Measurements from ENCODE around the gene MARCHF10.

MARCHF10 gene

GRCh38 chr17:62767997-62768396 is 40.1 kb downstream of the MARCHF10 start:
- no peak overlapping the region for H3K4me3 ChIP-seq (ENCODE audit: low read length, poor library complexity, severe bottlenecking)
- no peaks in the 10 kb centered on the region for H3K27me3 ChIP-seq (ENCODE audit: insufficient read depth, low read length, poor library complexity, severe bottlenecking)
- no peaks in the 10 kb centered on the region for H3K36me3 ChIP-seq (ENCODE audit: insufficient read depth, low read length)
- no peaks in the 10 kb centered on the region for H3K9me2 ChIP-seq (replicated peaks; ENCODE audit: low read depth, low read length)
- H3K4me1 ChIP-seq (ENCODE audit: insufficient read depth, low read length, poor library complexity, severe bottlenecking), result no peaks in the 10 kb centered on the region
- H3K4me2 ChIP-seq (ENCODE audit: low read depth, low read length, poor library complexity, severe bottlenecking), result no peak overlapping the region
- TF ChIP-seq CTCF (conservative IDR thresholded peaks at IDR 0.05; ENCODE audit: low read length) (no peak), EZH2phosphoT487 (IDR thresholded peaks at IDR 0.05; ENCODE audit: borderline replicate concordance) (no peak)
- H3K9me3 ChIP-seq (ENCODE audit: insufficient read depth, low read depth, low read length), result no peaks in the 10 kb centered on the region
- no peak overlapping the region for H2AFZ ChIP-seq (ENCODE audit: low read length)
- no peaks in the 10 kb centered on the region for H4K20me1 ChIP-seq (ENCODE audit: insufficient read depth, low read length, poor library complexity, severe bottlenecking)
- H3K79me2 ChIP-seq (ENCODE audit: insufficient read depth, low read length), result no peaks in the 10 kb centered on the region
- H3K9ac ChIP-seq (ENCODE audit: low read depth, low read length, poor library complexity, severe bottlenecking), result no peak overlapping the region
- H3F3A ChIP-seq (ENCODE audit: low read depth), result no peaks in the 10 kb centered on the region

- TF ChIP-seq CTCF (conservative IDR thresholded peaks at IDR 0.05; ENCODE audit: low read length) (no peak), EZH2phosphoT487 (IDR thresholded peaks at IDR 0.05; ENCODE audit: borderline replicate concordance) (no peak)
- Histone ChIP-seq H3K9me3 (ENCODE audit: insufficient read depth, low read depth, low read length) (no peaks in the 10 kb centered on the region), H3K4me1 (ENCODE audit: insufficient read depth, low read length, poor library complexity, severe bottlenecking) (no peaks in the 10 kb centered on the region), H3K4me3 (ENCODE audit: low read length, poor library complexity, severe bottlenecking) (no peak overlapping the region), H2AFZ (ENCODE audit: low read length) (no peak overlapping the region), H3K36me3 (ENCODE audit: insufficient read depth, low read length) (no peaks in the 10 kb centered on the region), H3K79me2 (ENCODE audit: insufficient read depth, low read length) (no peaks in the 10 kb centered on the region), H3K9ac (ENCODE audit: low read depth, low read length, poor library complexity, severe bottlenecking) (no peak overlapping the region), H3K9me2 (replicated peaks; ENCODE audit: low read depth, low read length) (no peaks in the 10 kb centered on the region), H3K4me2 (ENCODE audit: low read depth, low read length, poor library complexity, severe bottlenecking) (no peak overlapping the region), H3F3A (ENCODE audit: low read depth) (no peaks in the 10 kb centered on the region), H3K27me3 (ENCODE audit: insufficient read depth, low read length, poor library complexity, severe bottlenecking) (no peaks in the 10 kb centered on the region), H4K20me1 (ENCODE audit: insufficient read depth, low read length, poor library complexity, severe bottlenecking) (no peaks in the 10 kb centered on the region)
Measured at GRCh38 chr17:62765351-62765750, 42.8 kb downstream of the MARCHF10 start.

GRCh38 chr17:62763891-62764600 is 44.1 kb downstream of the MARCHF10 start:
- no peak overlapping the region for H3K9ac ChIP-seq (ENCODE audit: low read depth, low read length, poor library complexity, severe bottlenecking)
- no peak overlapping the region for H3K4me3 ChIP-seq (ENCODE audit: low read length, poor library complexity, severe bottlenecking)
- TF ChIP-seq CTCF (conservative IDR thresholded peaks at IDR 0.05; ENCODE audit: low read length), result no peak
- TF ChIP-seq EZH2phosphoT487 (IDR thresholded peaks at IDR 0.05; ENCODE audit: borderline replicate concordance), result no peak
- H4K20me1 ChIP-seq (ENCODE audit: insufficient read depth, low read length, poor library complexity, severe bottlenecking), result no peaks in the 10 kb centered on the region
- H3K27me3 ChIP-seq (ENCODE audit: insufficient read depth, low read length, poor library complexity, severe bottlenecking), result no peaks in the 10 kb centered on the region
- no peaks in the 10 kb centered on the region for H3K9me2 ChIP-seq (replicated peaks; ENCODE audit: low read depth, low read length)
- no peak overlapping the region for H3K4me2 ChIP-seq (ENCODE audit: low read depth, low read length, poor library complexity, severe bottlenecking)
- H3K79me2 ChIP-seq (ENCODE audit: insufficient read depth, low read length), result no peaks in the 10 kb centered on the region
- no peak overlapping the region for H2AFZ ChIP-seq (ENCODE audit: low read length)
- H3K36me3 ChIP-seq (ENCODE audit: insufficient read depth, low read length), result no peaks in the 10 kb centered on the region
- H3F3A ChIP-seq (ENCODE audit: low read depth), result no peaks in the 10 kb centered on the region
- H3K4me1 ChIP-seq (ENCODE audit: insufficient read depth, low read length, poor library complexity, severe bottlenecking), result no peaks in the 10 kb centered on the region
- H3K9me3 ChIP-seq (ENCODE audit: insufficient read depth, low read depth, low read length), result no peaks in the 10 kb centered on the region

Data from Loucy (cell line).